ENCODE measurements around the gene EGLN2.

DNA sequence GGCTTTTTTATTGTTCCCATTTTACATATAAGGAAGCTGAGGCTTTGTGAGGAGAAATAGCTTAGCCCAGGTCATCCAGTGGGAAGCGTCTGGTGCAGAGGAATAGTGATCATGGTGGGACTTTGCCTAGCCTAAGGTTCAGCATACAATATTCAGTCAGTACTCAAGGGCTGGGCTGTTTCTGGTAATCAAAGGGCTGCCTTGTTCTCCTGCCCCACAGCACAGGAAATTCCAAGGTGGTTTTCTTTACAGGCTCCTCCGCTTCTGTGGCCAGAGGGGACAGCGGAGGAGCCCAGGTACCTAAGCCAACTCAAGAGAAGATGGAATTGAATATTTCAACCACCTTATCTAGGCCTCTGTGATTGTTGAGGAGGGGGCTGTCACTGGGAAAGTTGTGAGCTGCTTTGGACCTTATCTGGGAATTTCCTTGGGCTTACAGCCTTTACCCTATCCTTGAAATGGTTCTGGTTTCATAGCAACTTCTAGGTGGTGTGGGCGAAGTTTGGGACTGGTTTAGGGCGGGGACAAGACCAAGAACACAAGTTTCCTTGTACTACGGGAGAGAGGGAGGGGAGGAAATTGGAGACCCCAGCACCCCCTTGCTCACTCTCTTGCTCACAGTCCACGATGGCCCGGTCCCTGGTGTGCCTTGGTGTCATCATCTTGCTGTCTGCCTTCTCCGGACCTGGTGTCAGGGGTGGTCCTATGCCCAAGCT, 23.9 kb upstream of the EGLN2 start, which contains the start of gene MIA:
- TF ChIP-seq EZH2 (IDR thresholded peaks at IDR 0.05; ENCODE audit: low read length) = no peak
- TF ChIP-seq, protein P1, sequence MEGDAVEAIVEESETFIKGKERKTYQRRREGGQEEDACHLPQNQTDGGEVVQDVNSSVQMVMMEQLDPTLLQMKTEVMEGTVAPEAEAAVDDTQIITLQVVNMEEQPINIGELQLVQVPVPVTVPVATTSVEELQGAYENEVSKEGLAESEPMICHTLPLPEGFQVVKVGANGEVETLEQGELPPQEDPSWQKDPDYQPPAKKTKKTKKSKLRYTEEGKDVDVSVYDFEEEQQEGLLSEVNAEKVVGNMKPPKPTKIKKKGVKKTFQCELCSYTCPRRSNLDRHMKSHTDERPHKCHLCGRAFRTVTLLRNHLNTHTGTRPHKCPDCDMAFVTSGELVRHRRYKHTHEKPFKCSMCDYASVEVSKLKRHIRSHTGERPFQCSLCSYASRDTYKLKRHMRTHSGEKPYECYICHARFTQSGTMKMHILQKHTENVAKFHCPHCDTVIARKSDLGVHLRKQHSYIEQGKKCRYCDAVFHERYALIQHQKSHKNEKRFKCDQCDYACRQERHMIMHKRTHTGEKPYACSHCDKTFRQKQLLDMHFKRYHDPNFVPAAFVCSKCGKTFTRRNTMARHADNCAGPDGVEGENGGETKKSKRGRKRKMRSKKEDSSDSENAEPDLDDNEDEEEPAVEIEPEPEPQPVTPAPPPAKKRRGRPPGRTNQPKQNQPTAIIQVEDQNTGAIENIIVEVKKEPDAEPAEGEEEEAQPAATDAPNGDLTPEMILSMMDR (optimal IDR thresholded peaks at IDR 0.05 in 1 of 3, IDR thresholded peaks at IDR 0.05 in 1 of 3, conservative IDR thresholded peaks at IDR 0.05 in 1 of 3; ENCODE audit: extremely low read depth in 1 of 3, insufficient read depth in 2 of 3, low read length in 3 of 3) = no peak

Measured in keratinocyte (primary cell).